Pancreas (tissue), 10 donors: ENCODE measurements around the gene SH3RF2. TPM values are rescaled to one million over a fixed set of nuclear protein-coding genes. Genes with fewer than 3 reads are reported as not detected.

Experiments
- ATAC-seq, 4 donors: fragments of 200-7000 bp; cut with Tn5 transposase; one replicate each; pipeline versions ENCODE4 v1.8.0 to v1.9.1; 2020; ENCODE audit warnings: mild to moderate bottlenecking in 4 of 4, moderate library complexity in 4 of 4
- DNase-seq, 6 donors: peaks; one replicate each; pipeline ENCODE4 v3.0.0-alpha.2; 2020
- FAIRE-seq: peaks from 2 replicates; lab custom pipeline; 2012; peaks lifted over from hg19 to GRCh38; lab: Jason Lieb, UNC
- H3K27ac ChIP-seq, 4 donors: fragments of 200-600 bp; sonication (generic); 1 replicate in 3 of 4; 2 replicates in 1 of 4; pipeline versions ENCODE4 v1.5.0 to v1.8.0; 2020
- H3K27me3 ChIP-seq, 4 donors: fragments of 200-600 bp; one replicate each; pipeline ENCODE4 v1.8.0; 2021
- H3K36me3 ChIP-seq, 3 donors: fragments of 200-600 bp; sonication (generic) in 1 of 3; one replicate each; pipeline versions ENCODE4 v1.5.0 to v1.8.0; 2020 to 2021
- H3K4me1 ChIP-seq, 3 donors: fragments of 200-600 bp; one replicate each; pipeline ENCODE4 v1.8.0; 2021
- H3K4me3 ChIP-seq, 4 donors: fragments of 200-600 bp; sonication (generic) in 2 of 4; one replicate each; pipeline versions ENCODE4 v1.5.0 to v1.8.0; 2020 to 2021
- H3K9me3 ChIP-seq, 4 donors: fragments of 200-600 bp; one replicate each; pipeline ENCODE4 v1.8.0; 2021
- CTCF ChIP-seq, 4 donors: fragments of 200-600 bp; sonication (generic) in 3 of 4; IDR thresholded peaks; one replicate each; pipeline versions ENCODE4 v1.5.0 to v1.8.0; 2021; ENCODE audit warnings: antibody characterized with exemption in 4 of 4
- WGBS, 2 donors: extraction: QIAGEN DNeasy Blood & Tissue Kit; methylation state at CpG; one replicate each; pipeline ENCODE4 v1.1.7; 2013; 5-methylcytosine and 5-hydroxymethylcytosine counted together
- intact Hi-C, 3 donors: fragments of 100-400 bp; cut with DNase I; formaldehyde crosslinking; loops; one replicate each; pipeline versions ENCODE4 v1.11.1 to v1.14.2; 2022
- polyA plus RNA-seq, 2 donors: library from polyadenylated mRNA; stranded (reverse); fragments of 200-250 nt; gene quantifications; one replicate each; pipeline ENCODE4 v1.2.3, GENCODE V29; 2013
- total RNA-seq, 6 donors: library from RNA; stranded (reverse); fragmentation: NEBNext Ultra II Directional in 4 of 6; extraction: Animal tissue kit (Norgen Biotek cat#: 25700) in 4 of 6; gene quantifications; one replicate each; pipeline versions ENCODE4 v1.2.1 to v1.2.4, GENCODE V29; 2021 to 2023
- donor health status: healthy with polysubstance abuse.
- donor health status: DM: no; HTN: no; CAD: no; lungs with moderate emphysema.
- donor health status: DM: no; HTN: no; CAD: no.
- donor health status: control.
- donor health status: control.
- donor health status: Bipolar disorder and iron deficiency.
- donor health status: DM: yes; HTN: yes; CAD: no.
- donor health status: DM: no; HTN: no; CAD: no.
- donor health status: DM: no; HTN: no; CAD: no.
- donor health status: DM: yes; HTN: yes; CAD: no.

SH3RF2 gene
- total and polyA plus RNA-seq, 8 donors, result 6.3 to 22.4 (median 12.8) TPM

GRCh38 chr5:145946112-145946861 lies 9.9 kb downstream of the SH3RF2 start:
- no peak for TF ChIP-seq CTCF (IDR thresholded peaks at IDR 0.05)
- DNase-seq (no peak), FAIRE-seq (no peak), ATAC-seq (peak in 3 of 4 donors; percentile 5 to 12 (median 12))
- no peaks in the 10 kb centered on the region for H3K9me3 ChIP-seq
- H3K27ac ChIP-seq, result peak overlapping the region in 2 of 4 donors; percentile 55
- peaks cover 6 to 61% (median 34%) of the 10 kb centered on the region in 3 donors for H3K4me1 ChIP-seq
- H3K27me3 ChIP-seq, result no peaks in the 10 kb centered on the region
- no peaks in the 10 kb centered on the region for H3K36me3 ChIP-seq
- intact Hi-C loops, result no loop called here
- H3K4me3 ChIP-seq, result no peak overlapping the region
- WGBS, 2 donors, result 60 to 65% methylated on average over 4 of the region's 4 CpGs

- FAIRE-seq, result no peak
- intact Hi-C loops, result no loop called here
- H3K4me1 ChIP-seq, result peaks cover 6 to 50% (median 25%) of the 10 kb centered on the region in 3 donors
Measured at GRCh38 chr5:145947581-145947980, 11.2 kb downstream of the SH3RF2 start.

GRCh38 chr5:145948047-145948446 lies 11.7 kb downstream of the SH3RF2 start:
- Histone ChIP-seq H3K4me3 (no peak overlapping the region), H3K4me1 (peaks cover 6 to 45% (median 21%) of the 10 kb centered on the region in 3 donors), H3K27ac (peak overlapping the region in 1 of 4 donors; percentile 58), H3K36me3 (no peaks in the 10 kb centered on the region), H3K27me3 (no peaks in the 10 kb centered on the region), H3K9me3 (no peaks in the 10 kb centered on the region)
- intact Hi-C loops, result no loop called here
- WGBS, 2 donors, result 97% methylated on average over 3 of the region's 3 CpGs
- DNase-seq, result no peak
- ATAC-seq, result no peak
- TF ChIP-seq CTCF (IDR thresholded peaks at IDR 0.05), result no peak
- no peak for FAIRE-seq

More at GRCh38 chr5:145947581-145947980, 11.2 kb downstream of the SH3RF2 start:
- DNase-seq, result no peak
- Histone ChIP-seq H3K27ac (no peak overlapping the region), H3K4me3 (no peak overlapping the region), H3K36me3 (no peaks in the 10 kb centered on the region), H3K27me3 (no peaks in the 10 kb centered on the region), H3K9me3 (no peaks in the 10 kb centered on the region)
- TF ChIP-seq CTCF (IDR thresholded peaks at IDR 0.05), result no peak
- ATAC-seq, result no peak

GRCh38 chr5:145948921-145949320 lies 12.5 kb downstream of the SH3RF2 start:
- peak; percentile 41 to 73 (median 52) for ATAC-seq

More at GRCh38 chr5:145948921-145949320, 12.5 kb downstream of the SH3RF2 start:
- H3K27me3 ChIP-seq, result no peaks in the 10 kb centered on the region
- no peaks in the 10 kb centered on the region for H3K9me3 ChIP-seq
- no peak for TF ChIP-seq CTCF (IDR thresholded peaks at IDR 0.05)
- H3K4me1 ChIP-seq, result peaks cover 6 to 40% (median 21%) of the 10 kb centered on the region in 3 donors
- 21 to 24% methylated on average over 6 of the region's 6 CpGs for WGBS, 2 donors
- DNase-seq (peak in 1 of 6 donors; percentile 22), FAIRE-seq (no peak)
- intact Hi-C loops, result no loop called here
- no peaks in the 10 kb centered on the region for H3K36me3 ChIP-seq
- H3K27ac ChIP-seq, result peak overlapping the region; percentile 28 to 58 (median 44)
- peak overlapping the region in 1 of 4 donors; percentile 2 for H3K4me3 ChIP-seq
